ENCODE results near the gene CEACAM21.

DNA sequence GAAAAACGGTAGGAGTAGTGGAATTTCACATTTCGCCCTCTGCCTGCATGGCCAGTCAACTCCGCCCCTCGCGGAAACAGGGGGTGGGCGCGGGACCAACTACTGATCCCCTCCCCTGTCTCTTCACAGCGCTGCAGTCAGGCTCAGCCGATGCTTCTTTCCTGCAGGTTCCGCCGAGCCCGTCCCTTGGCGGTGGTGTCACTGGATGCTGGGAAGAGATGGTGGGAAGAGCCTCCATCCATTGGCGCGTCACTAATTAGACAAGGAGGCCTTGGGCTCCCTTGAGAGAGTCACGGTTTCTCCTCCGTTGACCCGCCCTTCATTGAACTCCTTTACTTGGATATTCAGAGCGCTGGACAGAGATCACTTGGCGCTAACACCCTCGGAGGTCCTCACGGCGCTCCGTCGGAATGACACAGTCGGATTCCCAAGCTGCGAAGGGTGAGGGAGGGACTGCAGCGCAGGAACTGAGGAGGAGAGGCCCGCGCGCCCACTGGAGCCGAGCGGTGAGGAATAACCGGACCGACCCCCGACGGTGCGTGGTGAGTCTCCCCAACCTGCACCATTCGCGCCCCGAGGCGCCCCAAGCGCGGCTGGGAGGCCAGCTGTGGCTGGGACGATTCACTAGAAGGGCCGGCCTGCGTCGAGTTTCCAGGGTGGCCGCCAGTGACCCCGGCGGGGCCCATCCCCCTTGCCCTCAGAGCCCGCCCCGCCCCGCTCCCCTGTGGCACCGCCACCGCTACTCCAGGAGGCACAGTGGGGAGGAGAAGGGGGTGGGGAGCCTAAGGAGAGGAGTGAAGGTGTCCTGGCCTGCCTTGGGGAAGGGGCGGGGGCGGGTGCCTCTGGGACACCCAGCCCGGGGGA, 11.2 kb upstream of the CEACAM21 start:
- TF ChIP-seq, protein P1, sequence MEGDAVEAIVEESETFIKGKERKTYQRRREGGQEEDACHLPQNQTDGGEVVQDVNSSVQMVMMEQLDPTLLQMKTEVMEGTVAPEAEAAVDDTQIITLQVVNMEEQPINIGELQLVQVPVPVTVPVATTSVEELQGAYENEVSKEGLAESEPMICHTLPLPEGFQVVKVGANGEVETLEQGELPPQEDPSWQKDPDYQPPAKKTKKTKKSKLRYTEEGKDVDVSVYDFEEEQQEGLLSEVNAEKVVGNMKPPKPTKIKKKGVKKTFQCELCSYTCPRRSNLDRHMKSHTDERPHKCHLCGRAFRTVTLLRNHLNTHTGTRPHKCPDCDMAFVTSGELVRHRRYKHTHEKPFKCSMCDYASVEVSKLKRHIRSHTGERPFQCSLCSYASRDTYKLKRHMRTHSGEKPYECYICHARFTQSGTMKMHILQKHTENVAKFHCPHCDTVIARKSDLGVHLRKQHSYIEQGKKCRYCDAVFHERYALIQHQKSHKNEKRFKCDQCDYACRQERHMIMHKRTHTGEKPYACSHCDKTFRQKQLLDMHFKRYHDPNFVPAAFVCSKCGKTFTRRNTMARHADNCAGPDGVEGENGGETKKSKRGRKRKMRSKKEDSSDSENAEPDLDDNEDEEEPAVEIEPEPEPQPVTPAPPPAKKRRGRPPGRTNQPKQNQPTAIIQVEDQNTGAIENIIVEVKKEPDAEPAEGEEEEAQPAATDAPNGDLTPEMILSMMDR (IDR thresholded peaks at IDR 0.05), result no peak
- TF ChIP-seq POLR2A (IDR thresholded peaks at IDR 0.05), result no peak
